ENCODE measurements around the gene FAM3A. TPM values are rescaled to one million over a fixed set of nuclear protein-coding genes. Genes with fewer than 3 reads are reported as not detected.
"Not testable (repeated sequence)": the region's sequence is repeated elsewhere in the genome, so short reads cannot be mapped to it uniquely, and the experiment has no call there.

FAM3A gene
- total RNA-seq, 1 experiment from 2014 or later = 88.8 TPM

DNA sequence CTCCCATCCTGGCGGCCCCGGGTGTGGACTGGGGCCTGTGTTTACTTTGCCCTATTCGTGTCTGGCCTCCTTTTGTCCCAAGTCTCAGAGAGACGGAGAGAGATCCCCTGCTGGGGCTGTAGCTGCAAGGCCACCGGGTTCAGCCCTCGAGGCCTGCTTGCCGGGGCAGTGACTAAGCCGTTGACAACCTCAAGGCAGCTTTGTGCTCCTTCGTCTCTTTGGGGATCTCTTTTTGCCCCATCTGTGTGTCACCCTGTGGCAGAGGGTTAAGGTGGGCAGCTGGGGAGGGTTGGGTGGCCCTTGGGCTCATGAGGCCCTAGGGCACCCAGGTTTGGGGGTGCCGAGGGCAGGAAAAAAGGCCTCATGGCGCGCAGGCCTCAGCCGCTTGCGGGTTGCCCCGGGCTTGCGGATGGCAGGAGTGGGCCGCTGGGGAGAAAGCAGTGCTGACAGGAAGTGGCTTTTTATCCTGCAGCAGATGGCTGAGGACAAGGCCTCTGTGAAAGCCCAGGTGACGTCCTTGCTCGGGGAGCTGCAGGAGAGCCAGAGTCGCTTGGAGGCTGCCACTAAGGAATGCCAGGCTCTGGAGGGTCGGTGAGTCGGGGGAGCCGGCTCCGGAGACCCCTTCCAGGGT lies 42.1 kb upstream of the FAM3A start:
- BruUV-seq (replicated peaks); DNase-seq (ENCODE audit: low read depth, low spot score); intact Hi-C loops (cut with micrococcal nuclease; ENCODE audit: unreplicated experiment); in situ Hi-C loops (cut with HindIII; ENCODE audit: low pct_unique_long_range_greater_than_20kb, low sequenced_read_pairs); H3K4me3 ChIP-seq (ENCODE audit: low read depth in 2 of 2, low read length in 2 of 2); H3K4me1 ChIP-seq (ENCODE audit: control insufficient read depth, insufficient read depth, low read length); POLR2A ChIA-PET; CTCF ChIA-PET; H3K36me3 ChIP-seq (ENCODE audit: control insufficient read depth, insufficient read depth, low read length); H3K27me3 ChIP-seq (ENCODE audit: control insufficient read depth, insufficient read depth, low read length); H3K27ac ChIP-seq (ENCODE audit: low read length); H3K9me3 ChIP-seq (ENCODE audit: control insufficient read depth, insufficient read depth, low read depth, low read length): not testable (repeated sequence)
- ATAC-seq = peak; percentile 20; the same call in 1 of the 2 replicates

DNA sequence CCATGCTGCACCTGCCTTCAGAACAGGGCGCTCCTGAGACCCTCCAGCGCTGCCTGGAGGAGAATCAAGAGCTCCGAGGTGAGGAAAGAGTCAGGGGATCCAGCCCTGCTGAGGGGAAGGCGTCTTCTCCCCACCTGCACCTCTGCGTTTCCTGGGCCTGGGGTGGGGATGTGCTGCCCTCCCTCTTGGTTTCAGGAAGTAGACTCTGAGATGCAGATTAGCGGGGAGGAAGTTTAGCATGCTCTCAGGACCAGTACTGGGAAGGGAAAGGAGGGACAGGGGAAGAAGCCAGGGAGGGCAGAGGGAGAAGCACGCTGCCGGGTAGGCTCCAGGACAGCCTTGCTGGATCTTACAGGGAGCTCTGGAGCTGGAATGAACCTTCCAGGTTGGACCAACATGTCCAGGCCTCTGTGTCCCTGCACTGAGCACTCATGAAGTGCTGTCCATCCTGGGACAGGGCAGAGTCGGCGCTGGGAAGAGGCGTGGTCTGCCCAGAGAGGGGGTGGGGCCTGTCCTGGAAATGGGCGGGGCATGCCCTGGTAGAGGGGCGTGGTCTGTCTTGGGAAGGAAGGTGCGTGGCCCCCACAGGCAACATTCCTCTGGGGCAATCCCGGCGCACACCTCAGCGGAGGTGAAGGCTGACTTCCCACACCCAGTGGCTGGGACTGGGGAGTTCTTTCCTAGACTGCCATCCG lies 36.2 kb upstream of the FAM3A start:
- H3K9me3 ChIP-seq (ENCODE audit: control insufficient read depth, insufficient read depth, low read depth, low read length); H3K4me3 ChIP-seq (ENCODE audit: low read depth in 2 of 2, low read length in 2 of 2); in situ Hi-C loops (cut with HindIII; ENCODE audit: low pct_unique_long_range_greater_than_20kb, low sequenced_read_pairs); H3K36me3 ChIP-seq (ENCODE audit: control insufficient read depth, insufficient read depth, low read length); POLR2A ChIA-PET; BruUV-seq (replicated peaks); H3K27me3 ChIP-seq (ENCODE audit: control insufficient read depth, insufficient read depth, low read length); DNase-seq (ENCODE audit: low read depth, low spot score); H3K27ac ChIP-seq (ENCODE audit: low read length); intact Hi-C loops (cut with micrococcal nuclease; ENCODE audit: unreplicated experiment): not testable (repeated sequence)
- peaks cover 11% of the 10 kb centered on the region for H3K4me1 ChIP-seq (ENCODE audit: control insufficient read depth, insufficient read depth, low read length)
- ATAC-seq = peak; percentile 53
- CTCF ChIA-PET = interaction anchor here (0.7 kb wide), 1 partner anchor 144 kb away, joined by 11 read pairs; no protein-coding TSS in a partner anchor

DNA sequence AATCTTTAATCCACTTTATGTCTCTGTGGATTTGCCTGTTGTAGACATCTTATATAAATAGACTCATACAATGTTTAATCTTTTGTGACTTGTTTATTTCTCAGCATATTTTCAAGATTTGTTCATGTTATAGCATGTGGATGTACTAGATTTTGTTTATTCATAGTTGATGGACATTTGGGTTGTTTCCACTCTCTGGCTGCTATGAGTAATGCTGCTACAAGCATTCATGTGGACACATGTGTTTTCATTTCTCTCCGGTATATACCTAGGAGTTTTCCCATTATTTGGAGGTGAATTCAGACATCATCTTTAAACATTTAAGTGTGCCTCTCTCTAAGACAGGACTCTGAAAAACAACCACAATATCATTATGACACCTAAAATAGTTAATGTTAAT lies 33.7 kb upstream of the FAM3A start:
- ATAC-seq (no peak), DNase-seq (ENCODE audit: low read depth, low spot score) (no peak)
- intact Hi-C loops (cut with micrococcal nuclease; ENCODE audit: unreplicated experiment) (no loop called here), in situ Hi-C loops (cut with HindIII; ENCODE audit: low pct_unique_long_range_greater_than_20kb, low sequenced_read_pairs) (no loop called here)
- POLR2A ChIA-PET = no interaction called here
- Histone ChIP-seq H3K27me3 (ENCODE audit: control insufficient read depth, insufficient read depth, low read length) (no peaks in the 10 kb centered on the region), H3K4me3 (ENCODE audit: low read depth in 2 of 2, low read length in 2 of 2) (no peak overlapping the region), H3K4me1 (ENCODE audit: control insufficient read depth, insufficient read depth, low read length) (peaks cover 24% of the 10 kb centered on the region), H3K27ac (ENCODE audit: low read length) (peak overlapping the region; percentile 26), H3K36me3 (ENCODE audit: control insufficient read depth, insufficient read depth, low read length) (peaks cover 9% of the 10 kb centered on the region), H3K9me3 (ENCODE audit: control insufficient read depth, insufficient read depth, low read depth, low read length) (no peaks in the 10 kb centered on the region)
- TF ChIP-seq, protein P1, sequence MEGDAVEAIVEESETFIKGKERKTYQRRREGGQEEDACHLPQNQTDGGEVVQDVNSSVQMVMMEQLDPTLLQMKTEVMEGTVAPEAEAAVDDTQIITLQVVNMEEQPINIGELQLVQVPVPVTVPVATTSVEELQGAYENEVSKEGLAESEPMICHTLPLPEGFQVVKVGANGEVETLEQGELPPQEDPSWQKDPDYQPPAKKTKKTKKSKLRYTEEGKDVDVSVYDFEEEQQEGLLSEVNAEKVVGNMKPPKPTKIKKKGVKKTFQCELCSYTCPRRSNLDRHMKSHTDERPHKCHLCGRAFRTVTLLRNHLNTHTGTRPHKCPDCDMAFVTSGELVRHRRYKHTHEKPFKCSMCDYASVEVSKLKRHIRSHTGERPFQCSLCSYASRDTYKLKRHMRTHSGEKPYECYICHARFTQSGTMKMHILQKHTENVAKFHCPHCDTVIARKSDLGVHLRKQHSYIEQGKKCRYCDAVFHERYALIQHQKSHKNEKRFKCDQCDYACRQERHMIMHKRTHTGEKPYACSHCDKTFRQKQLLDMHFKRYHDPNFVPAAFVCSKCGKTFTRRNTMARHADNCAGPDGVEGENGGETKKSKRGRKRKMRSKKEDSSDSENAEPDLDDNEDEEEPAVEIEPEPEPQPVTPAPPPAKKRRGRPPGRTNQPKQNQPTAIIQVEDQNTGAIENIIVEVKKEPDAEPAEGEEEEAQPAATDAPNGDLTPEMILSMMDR (IDR thresholded peaks at IDR 0.05) = no peak
- TF ChIP-seq SIN3A (IDR thresholded peaks at IDR 0.05; ENCODE audit: borderline replicate concordance, insufficient read depth, low read depth, low read length) = no peak
- TF ChIP-seq, protein P2, sequence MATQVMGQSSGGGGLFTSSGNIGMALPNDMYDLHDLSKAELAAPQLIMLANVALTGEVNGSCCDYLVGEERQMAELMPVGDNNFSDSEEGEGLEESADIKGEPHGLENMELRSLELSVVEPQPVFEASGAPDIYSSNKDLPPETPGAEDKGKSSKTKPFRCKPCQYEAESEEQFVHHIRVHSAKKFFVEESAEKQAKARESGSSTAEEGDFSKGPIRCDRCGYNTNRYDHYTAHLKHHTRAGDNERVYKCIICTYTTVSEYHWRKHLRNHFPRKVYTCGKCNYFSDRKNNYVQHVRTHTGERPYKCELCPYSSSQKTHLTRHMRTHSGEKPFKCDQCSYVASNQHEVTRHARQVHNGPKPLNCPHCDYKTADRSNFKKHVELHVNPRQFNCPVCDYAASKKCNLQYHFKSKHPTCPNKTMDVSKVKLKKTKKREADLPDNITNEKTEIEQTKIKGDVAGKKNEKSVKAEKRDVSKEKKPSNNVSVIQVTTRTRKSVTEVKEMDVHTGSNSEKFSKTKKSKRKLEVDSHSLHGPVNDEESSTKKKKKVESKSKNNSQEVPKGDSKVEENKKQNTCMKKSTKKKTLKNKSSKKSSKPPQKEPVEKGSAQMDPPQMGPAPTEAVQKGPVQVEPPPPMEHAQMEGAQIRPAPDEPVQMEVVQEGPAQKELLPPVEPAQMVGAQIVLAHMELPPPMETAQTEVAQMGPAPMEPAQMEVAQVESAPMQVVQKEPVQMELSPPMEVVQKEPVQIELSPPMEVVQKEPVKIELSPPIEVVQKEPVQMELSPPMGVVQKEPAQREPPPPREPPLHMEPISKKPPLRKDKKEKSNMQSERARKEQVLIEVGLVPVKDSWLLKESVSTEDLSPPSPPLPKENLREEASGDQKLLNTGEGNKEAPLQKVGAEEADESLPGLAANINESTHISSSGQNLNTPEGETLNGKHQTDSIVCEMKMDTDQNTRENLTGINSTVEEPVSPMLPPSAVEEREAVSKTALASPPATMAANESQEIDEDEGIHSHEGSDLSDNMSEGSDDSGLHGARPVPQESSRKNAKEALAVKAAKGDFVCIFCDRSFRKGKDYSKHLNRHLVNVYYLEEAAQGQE (IDR thresholded peaks at IDR 0.05; ENCODE audit: insufficient read depth in 1 of 2, low read depth in 2 of 2, low read length in 1 of 2) = no peak
- TF ChIP-seq TCF7L2 (IDR thresholded peaks at IDR 0.05; ENCODE audit: low read depth, low read length) = no peak
- TF ChIP-seq POLR2AphosphoS5 (IDR thresholded peaks at IDR 0.05; ENCODE audit: low read depth, low read length) = no peak
- CTCF ChIA-PET = no interaction called here
- no TSS peak for BruUV-seq (replicated peaks)
